OCI-LY3 (cell line): ENCODE data around the gene EGR4.

Source experiments
- H2AFZ ChIP-seq: fragments of 200-600, 300-600 bp; shearing (Covaris generic); 2 replicates; pipeline ENCODE4 v1.6.0; 2014; ENCODE audit warnings: antibody characterized with exemption, low read depth, low read length
- H3K27ac ChIP-seq: fragments of 200-600, 300-600 bp; sonication (generic); 2 replicates; pipeline ENCODE4 v1.5.1; 2014; ENCODE audit warnings: mild to moderate bottlenecking, low read length, moderate library complexity, mixed read lengths
- H3K27me3 ChIP-seq: fragments of 200-600, 300-600 bp; sonication (generic); 2 replicates; pipeline ENCODE4 v1.6.1; 2014; ENCODE audit warnings: low read depth, low read length, mixed read lengths
- H3K36me3 ChIP-seq: fragments of 200-600, 300-600 bp; sonication (generic); replicated peaks from 2 replicates; pipeline ENCODE3; 2014; ENCODE audit warnings: low read depth, low read length, mixed read lengths
- H3K4me1 ChIP-seq: fragments of 300-600, 200-600 bp; sonication (generic); 2 replicates; pipeline ENCODE4 v1.6.1; 2014; ENCODE audit warnings: low read length, mixed read lengths
- H3K4me2 ChIP-seq: fragments of 200-600, 300-600 bp; sonication (generic); 2 replicates; pipeline ENCODE4 v1.6.1; 2014; ENCODE audit warnings: low read length, mixed read lengths
- H3K4me3 ChIP-seq: fragments of 300-600, 200-600 bp; sonication (generic); 2 replicates; pipeline ENCODE4 v1.5.1; 2014; ENCODE audit warnings: antibody characterized with exemption, mild to moderate bottlenecking, low read length, moderate library complexity
- H3K79me2 ChIP-seq: fragments of 300-600, 200-600 bp; shearing (Covaris generic); 2 replicates; pipeline ENCODE4 v1.6.1; 2014; ENCODE audit warnings: mild to moderate bottlenecking, low read length, mixed read lengths
- H3K9ac ChIP-seq: fragments of 300-600, 200-600 bp; shearing (Covaris generic); 2 replicates; pipeline ENCODE4 v1.6.0; 2014; ENCODE audit warnings: mild to moderate bottlenecking, low read length, moderate library complexity
- H3K9me3 ChIP-seq: fragments of 200-600, 300-600 bp; shearing (Covaris generic); 2 replicates; pipeline ENCODE4 v1.6.1; 2014; ENCODE audit warnings: low read length, mixed read lengths; ENCODE audit not compliant: insufficient read depth
- H4K20me1 ChIP-seq: fragments of 200-600, 300-600 bp; sonication (generic); 2 replicates; pipeline ENCODE4 v1.6.1; 2016; ENCODE audit warnings: low read length, mixed read lengths; ENCODE audit not compliant: insufficient read depth
- CTCF ChIP-seq: fragments of 200-600, 300-600 bp; sonication (generic); IDR thresholded peaks from 2 replicates; pipeline ENCODE4 v1.5.1; 2014; ENCODE audit warnings: antibody characterized with exemption, low read length, low read depth
- EZH2phosphoT487 ChIP-seq: fragments of 200-600 bp; shearing (Covaris generic); IDR thresholded peaks from 2 replicates; pipeline ENCODE4 v1.6.1; 2018; ENCODE audit warnings: antibody characterized with exemption, mixed run types, low read depth

Gene EGR4

GRCh38 chr2:73258913-73259215 lies 34.5 kb downstream of the EGR4 start:
- Histone ChIP-seq H3K9me3 (no peaks in the 10 kb centered on the region), H3K4me2 (no peak overlapping the region), H4K20me1 (peaks cover 5% of the 10 kb centered on the region; the same call in 1 of the 2 replicates), H3K4me1 (no peaks in the 10 kb centered on the region), H3K27me3 (no peaks in the 10 kb centered on the region), H2AFZ (no peak overlapping the region), H3K9ac (no peak overlapping the region), H3K36me3 (peaks cover 48% of the 10 kb centered on the region), H3K4me3 (no peak overlapping the region), H3K79me2 (no peaks in the 10 kb centered on the region), H3K27ac (no peak overlapping the region)
- no peak for TF ChIP-seq EZH2phosphoT487
- no peak for TF ChIP-seq CTCF

DNA sequence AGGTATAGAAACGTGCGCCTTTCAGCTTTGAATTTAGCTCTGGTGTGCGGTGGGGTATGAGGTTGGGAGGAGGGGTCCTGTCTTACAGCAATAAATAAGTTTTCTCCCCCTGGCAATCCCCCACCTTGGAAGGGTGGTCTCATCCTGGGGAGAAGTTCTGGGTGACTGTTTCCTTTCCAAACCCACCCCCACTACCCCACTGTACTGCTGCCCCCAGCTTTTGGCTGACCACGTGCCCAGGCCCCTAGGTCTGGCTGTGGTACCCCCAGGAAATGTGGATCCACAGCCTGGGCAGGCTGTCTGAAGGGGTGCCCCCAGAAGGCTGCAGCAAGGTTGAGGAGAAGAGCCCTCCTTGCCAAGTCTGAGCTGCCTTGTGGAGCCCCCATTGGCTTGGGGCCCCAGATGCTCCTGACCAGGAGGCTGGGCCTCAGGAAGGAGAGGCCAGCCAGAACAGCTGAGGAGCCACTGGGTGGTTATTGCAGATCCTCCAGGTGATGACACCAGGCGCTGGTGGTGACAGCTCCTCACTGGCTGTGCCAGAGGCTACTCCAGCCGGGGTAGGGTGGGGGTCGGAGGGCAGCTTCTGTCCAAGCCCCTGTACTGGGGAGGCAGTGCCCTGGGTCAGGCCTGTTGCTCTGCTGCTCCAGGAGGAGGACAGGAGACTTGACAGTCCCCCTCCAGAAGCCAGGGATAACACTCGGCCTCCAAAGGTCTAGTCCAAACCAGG lies 35.0 kb downstream of the EGR4 start:
- no peaks in the 10 kb centered on the region for H3K9me3 ChIP-seq
- peaks cover 53% of the 10 kb centered on the region for H3K36me3 ChIP-seq
- peaks cover 5% of the 10 kb centered on the region; the same call in 1 of the 2 replicates for H4K20me1 ChIP-seq
- H3K9ac ChIP-seq: no peak overlapping the region
- H3K27ac ChIP-seq: no peak overlapping the region
- no peak overlapping the region for H3K4me2 ChIP-seq
- TF ChIP-seq CTCF: no peak
- TF ChIP-seq EZH2phosphoT487: no peak
- no peak overlapping the region for H3K4me3 ChIP-seq
- H3K27me3 ChIP-seq: no peaks in the 10 kb centered on the region
- H2AFZ ChIP-seq: no peak overlapping the region
- no peaks in the 10 kb centered on the region for H3K79me2 ChIP-seq
- no peaks in the 10 kb centered on the region for H3K4me1 ChIP-seq

GRCh38 chr2:73257425-73258125 lies 35.8 kb downstream of the EGR4 start:
- H3K27me3 ChIP-seq: no peaks in the 10 kb centered on the region
- no peak overlapping the region for H3K27ac ChIP-seq
- no peaks in the 10 kb centered on the region for H3K4me1 ChIP-seq
- no peak overlapping the region for H3K9ac ChIP-seq
- H3K9me3 ChIP-seq: no peaks in the 10 kb centered on the region
- H2AFZ ChIP-seq: no peak overlapping the region
- no peak overlapping the region for H3K4me3 ChIP-seq
- H3K36me3 ChIP-seq: peaks cover 57% of the 10 kb centered on the region
- H3K79me2 ChIP-seq: no peaks in the 10 kb centered on the region
- H4K20me1 ChIP-seq: peaks cover 5% of the 10 kb centered on the region; the same call in 1 of the 2 replicates
- no peak overlapping the region for H3K4me2 ChIP-seq
- TF ChIP-seq CTCF (no peak), EZH2phosphoT487 (no peak)

DNA sequence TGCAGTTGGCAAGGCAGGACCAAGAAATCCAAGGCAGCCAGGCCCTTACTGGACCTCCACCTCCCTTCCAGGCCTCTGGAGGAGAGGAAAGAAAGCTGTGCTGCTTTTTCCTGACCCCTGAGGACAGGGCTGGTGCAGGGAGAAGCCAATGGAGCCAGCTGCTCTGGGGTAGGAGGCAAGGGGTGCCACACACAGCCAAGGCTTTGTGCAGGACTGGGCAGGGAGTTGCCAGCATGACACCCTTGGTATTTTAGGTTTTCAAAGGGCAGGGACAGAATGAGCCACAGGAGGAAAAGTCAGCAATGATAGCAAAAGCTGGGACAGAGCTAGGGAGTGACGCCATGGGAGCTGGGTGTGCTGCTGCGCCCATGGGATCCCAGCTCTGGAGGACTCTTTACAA lies 36.3 kb downstream of the EGR4 start:
- peaks cover 5% of the 10 kb centered on the region; the same call in 1 of the 2 replicates for H4K20me1 ChIP-seq
- H3K9me3 ChIP-seq: no peaks in the 10 kb centered on the region
- peaks cover 60% of the 10 kb centered on the region for H3K36me3 ChIP-seq
- no peak overlapping the region for H2AFZ ChIP-seq
- no peak overlapping the region for H3K4me2 ChIP-seq
- H3K27me3 ChIP-seq: no peaks in the 10 kb centered on the region
- no peaks in the 10 kb centered on the region for H3K4me1 ChIP-seq
- H3K27ac ChIP-seq: no peak overlapping the region
- no peak for TF ChIP-seq EZH2phosphoT487
- no peak overlapping the region for H3K4me3 ChIP-seq
- H3K9ac ChIP-seq: no peak overlapping the region
- no peaks in the 10 kb centered on the region for H3K79me2 ChIP-seq
